ENCODE data around the gene DOK5.

DOK5 gene

DNA sequence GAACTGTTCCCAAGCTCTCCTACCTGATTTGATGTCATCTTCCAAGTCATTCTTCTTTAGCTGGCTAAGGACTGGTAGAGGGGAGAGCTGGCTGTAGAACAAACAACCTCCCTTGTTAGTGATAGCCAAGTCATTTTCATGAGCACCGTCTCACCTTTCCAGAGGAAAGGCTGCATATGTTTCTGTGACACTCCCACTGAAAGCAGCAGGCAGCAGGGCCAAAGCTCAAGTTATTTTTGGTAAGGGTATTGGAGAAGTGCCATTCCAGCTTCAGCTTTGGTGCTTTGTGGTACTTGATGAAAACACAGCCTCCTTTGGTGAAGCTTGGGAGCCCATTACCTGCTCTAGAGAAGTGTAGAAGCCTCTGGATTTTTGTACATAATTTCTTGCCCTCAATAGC, 5.4 kb upstream of the DOK5 start:
- Histone ChIP-seq H3F3A (ENCODE audit: low read depth) (no peaks in the 10 kb centered on the region), H3K27me3 (ENCODE audit: insufficient read depth, low read length, poor library complexity, severe bottlenecking) (no peaks in the 10 kb centered on the region), H3K79me2 (ENCODE audit: insufficient read depth, low read length) (no peaks in the 10 kb centered on the region), H3K9ac (ENCODE audit: low read depth, low read length, poor library complexity, severe bottlenecking) (no peak overlapping the region), H3K9me2 (replicated peaks; ENCODE audit: low read depth, low read length) (no peaks in the 10 kb centered on the region), H3K4me2 (ENCODE audit: low read depth, low read length, poor library complexity, severe bottlenecking) (no peak overlapping the region), H3K4me1 (ENCODE audit: insufficient read depth, low read length, poor library complexity, severe bottlenecking) (no peaks in the 10 kb centered on the region), H3K9me3 (ENCODE audit: insufficient read depth, low read depth, low read length) (no peaks in the 10 kb centered on the region), H4K20me1 (ENCODE audit: insufficient read depth, low read length, poor library complexity, severe bottlenecking) (no peaks in the 10 kb centered on the region), H2AFZ (ENCODE audit: low read length) (no peak overlapping the region), H3K4me3 (ENCODE audit: low read length, poor library complexity, severe bottlenecking) (no peak overlapping the region), H3K36me3 (ENCODE audit: insufficient read depth, low read length) (no peaks in the 10 kb centered on the region)
- TF ChIP-seq, protein P1, sequence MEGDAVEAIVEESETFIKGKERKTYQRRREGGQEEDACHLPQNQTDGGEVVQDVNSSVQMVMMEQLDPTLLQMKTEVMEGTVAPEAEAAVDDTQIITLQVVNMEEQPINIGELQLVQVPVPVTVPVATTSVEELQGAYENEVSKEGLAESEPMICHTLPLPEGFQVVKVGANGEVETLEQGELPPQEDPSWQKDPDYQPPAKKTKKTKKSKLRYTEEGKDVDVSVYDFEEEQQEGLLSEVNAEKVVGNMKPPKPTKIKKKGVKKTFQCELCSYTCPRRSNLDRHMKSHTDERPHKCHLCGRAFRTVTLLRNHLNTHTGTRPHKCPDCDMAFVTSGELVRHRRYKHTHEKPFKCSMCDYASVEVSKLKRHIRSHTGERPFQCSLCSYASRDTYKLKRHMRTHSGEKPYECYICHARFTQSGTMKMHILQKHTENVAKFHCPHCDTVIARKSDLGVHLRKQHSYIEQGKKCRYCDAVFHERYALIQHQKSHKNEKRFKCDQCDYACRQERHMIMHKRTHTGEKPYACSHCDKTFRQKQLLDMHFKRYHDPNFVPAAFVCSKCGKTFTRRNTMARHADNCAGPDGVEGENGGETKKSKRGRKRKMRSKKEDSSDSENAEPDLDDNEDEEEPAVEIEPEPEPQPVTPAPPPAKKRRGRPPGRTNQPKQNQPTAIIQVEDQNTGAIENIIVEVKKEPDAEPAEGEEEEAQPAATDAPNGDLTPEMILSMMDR (conservative IDR thresholded peaks at IDR 0.05; ENCODE audit: low read length) = no peak
- TF ChIP-seq EZH2phosphoT487 (IDR thresholded peaks at IDR 0.05; ENCODE audit: borderline replicate concordance) = no peak

DNA sequence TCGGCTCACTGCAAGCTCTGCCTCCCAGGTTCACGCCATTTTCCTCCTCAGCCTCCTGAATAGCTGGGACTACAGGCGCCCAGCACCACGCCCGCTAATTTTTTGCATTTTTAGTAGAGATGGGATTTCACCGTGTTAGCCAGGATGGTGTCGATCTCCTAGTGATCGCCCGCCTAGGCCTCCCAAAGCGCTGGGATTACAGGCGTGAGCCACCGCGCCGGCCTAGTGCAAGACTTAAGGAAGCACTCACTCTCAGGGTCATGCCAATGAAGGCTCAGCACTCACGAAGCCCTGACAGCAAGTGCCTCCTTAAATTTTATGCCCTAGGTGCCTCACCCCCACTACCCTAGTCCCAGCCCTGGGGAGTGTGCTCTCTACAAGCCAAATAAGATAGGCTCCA, 4.7 kb upstream of the DOK5 start:
- no peaks in the 10 kb centered on the region for H4K20me1 ChIP-seq (ENCODE audit: insufficient read depth, low read length, poor library complexity, severe bottlenecking)
- no peak overlapping the region for H3K9ac ChIP-seq (ENCODE audit: low read depth, low read length, poor library complexity, severe bottlenecking)
- no peak overlapping the region for H3K4me3 ChIP-seq (ENCODE audit: low read length, poor library complexity, severe bottlenecking)
- no peaks in the 10 kb centered on the region for H3K9me3 ChIP-seq (ENCODE audit: insufficient read depth, low read depth, low read length)
- TF ChIP-seq EZH2phosphoT487 (IDR thresholded peaks at IDR 0.05; ENCODE audit: borderline replicate concordance) = no peak
- TF ChIP-seq, protein P1 (conservative IDR thresholded peaks at IDR 0.05; ENCODE audit: low read length) = no peak
- H3K4me1 ChIP-seq (ENCODE audit: insufficient read depth, low read length, poor library complexity, severe bottlenecking) = no peaks in the 10 kb centered on the region
- H3K9me2 ChIP-seq (replicated peaks; ENCODE audit: low read depth, low read length) = no peaks in the 10 kb centered on the region
- no peaks in the 10 kb centered on the region for H3F3A ChIP-seq (ENCODE audit: low read depth)
- no peaks in the 10 kb centered on the region for H3K79me2 ChIP-seq (ENCODE audit: insufficient read depth, low read length)
- no peaks in the 10 kb centered on the region for H3K36me3 ChIP-seq (ENCODE audit: insufficient read depth, low read length)
- H3K4me2 ChIP-seq (ENCODE audit: low read depth, low read length, poor library complexity, severe bottlenecking) = no peak overlapping the region
- H2AFZ ChIP-seq (ENCODE audit: low read length) = no peak overlapping the region
- no peaks in the 10 kb centered on the region for H3K27me3 ChIP-seq (ENCODE audit: insufficient read depth, low read length, poor library complexity, severe bottlenecking)

DNA sequence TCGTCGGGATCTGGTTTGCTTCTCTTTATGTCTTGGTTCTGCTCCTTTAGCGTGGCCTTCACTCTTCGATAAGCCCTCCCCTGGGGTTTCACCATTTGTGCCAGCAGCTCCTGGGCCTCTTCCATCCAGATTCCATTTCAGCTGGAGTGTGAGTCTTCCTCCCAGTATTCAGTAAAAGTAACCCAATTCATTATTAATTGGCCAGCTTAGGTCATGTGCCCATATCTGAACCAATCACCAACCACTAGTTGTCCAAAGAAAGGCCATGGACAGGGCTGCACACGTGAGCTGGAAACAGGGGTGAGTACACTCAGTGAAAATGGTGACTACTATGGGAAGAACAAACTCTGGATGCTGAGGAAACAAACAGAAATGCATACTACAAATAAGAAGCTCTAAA, 2.8 kb upstream of the DOK5 start:
- H3K9me3 ChIP-seq (ENCODE audit: insufficient read depth, low read depth, low read length) = no peaks in the 10 kb centered on the region
- H3K9me2 ChIP-seq (replicated peaks; ENCODE audit: low read depth, low read length) = no peaks in the 10 kb centered on the region
- H2AFZ ChIP-seq (ENCODE audit: low read length) = no peak overlapping the region
- H3F3A ChIP-seq (ENCODE audit: low read depth) = no peaks in the 10 kb centered on the region
- H3K4me2 ChIP-seq (ENCODE audit: low read depth, low read length, poor library complexity, severe bottlenecking) = no peak overlapping the region
- H3K79me2 ChIP-seq (ENCODE audit: insufficient read depth, low read length) = no peaks in the 10 kb centered on the region
- no peaks in the 10 kb centered on the region for H4K20me1 ChIP-seq (ENCODE audit: insufficient read depth, low read length, poor library complexity, severe bottlenecking)
- no peak overlapping the region for H3K4me3 ChIP-seq (ENCODE audit: low read length, poor library complexity, severe bottlenecking)
- TF ChIP-seq EZH2phosphoT487 (IDR thresholded peaks at IDR 0.05; ENCODE audit: borderline replicate concordance) = no peak
- TF ChIP-seq, protein P1 (conservative IDR thresholded peaks at IDR 0.05; ENCODE audit: low read length) = no peak
- no peaks in the 10 kb centered on the region for H3K27me3 ChIP-seq (ENCODE audit: insufficient read depth, low read length, poor library complexity, severe bottlenecking)
- no peaks in the 10 kb centered on the region for H3K4me1 ChIP-seq (ENCODE audit: insufficient read depth, low read length, poor library complexity, severe bottlenecking)
- no peaks in the 10 kb centered on the region for H3K36me3 ChIP-seq (ENCODE audit: insufficient read depth, low read length)
- H3K9ac ChIP-seq (ENCODE audit: low read depth, low read length, poor library complexity, severe bottlenecking) = no peak overlapping the region

Measured in Loucy (cell line).